ENCODE data around the gene C22orf15. TPM values are rescaled to one million over a fixed set of nuclear protein-coding genes. Genes with fewer than 3 reads are reported as not detected.

The C22orf15 gene
- total and polyA plus RNA-seq, 7 experiments from 2014 or later: 1.2 to 5.7 (median 2.3) TPM; not detected in 1

DNA sequence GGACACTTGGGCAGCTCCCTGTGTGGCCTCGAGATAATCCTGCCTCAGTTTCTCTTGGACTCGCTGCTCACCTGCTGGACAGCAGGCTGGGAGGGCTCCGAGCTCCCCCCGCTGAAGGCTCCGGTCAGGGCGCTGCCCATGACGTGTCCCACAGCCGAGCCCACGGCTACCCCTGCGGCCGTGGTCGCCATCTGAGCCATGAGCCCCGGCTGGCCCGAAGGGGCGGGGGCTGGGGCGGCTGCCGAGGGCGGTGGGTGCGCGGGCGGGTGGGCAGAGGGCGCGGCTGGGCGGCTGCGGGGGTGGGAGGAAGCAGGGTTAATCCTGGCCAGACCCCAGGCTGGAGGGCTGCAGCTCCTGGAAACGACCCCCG lies 4.5 kb downstream of the C22orf15 start:
- Histone ChIP-seq H3K27ac (ENCODE audit: low read depth, low read length) (peak overlapping the region; percentile 85), H3K27me3 (ENCODE audit: control insufficient read depth in 2 of 2, insufficient read depth in 2 of 2, low read length in 2 of 2) (no peaks in the 10 kb centered on the region), H3K4me1 (ENCODE audit: control insufficient read depth in 2 of 2, insufficient read depth in 2 of 2, low read length in 2 of 2) (peaks cover 29 to 39% of the 10 kb centered on the region in 2 donors), H3K36me3 (ENCODE audit: control insufficient read depth in 2 of 3, insufficient read depth in 3 of 3, low read length in 3 of 3) (peaks cover 0 to 12% (median 0%) of the 10 kb centered on the region in 3 experiments), H3K4me3 (ENCODE audit: low read length) (peak overlapping the region; percentile 92), H3K9me3 (ENCODE audit: control insufficient read depth in 2 of 3, low read length in 3 of 3) (no peaks in the 10 kb centered on the region)
- CTCF ChIA-PET: interaction anchor here (0.9 kb wide), 1 partner anchor 81 kb away, joined by 3 read pairs; no protein-coding TSS in a partner anchor
- no peaks in the 10 kb centered on the region for H3K9me3 Mint-ChIP-seq
- H3K4me1 Mint-ChIP-seq: peaks cover 7 to 55% (median 43%) of the 10 kb centered on the region in 7 donors
- H3K27ac Mint-ChIP-seq: peak overlapping the region in 7 of 9 donors; percentile 19 to 67 (median 45)
- H3K36me3 Mint-ChIP-seq: peaks cover 0 to 4% (median 0%) of the 10 kb centered on the region in 5 donors
- H3K4me3 Mint-ChIP-seq: peak overlapping the region; percentile 63 to 88 (median 83)
- intact Hi-C loops (cut with micrococcal nuclease): loop anchor here (1.0 to 10.0 kb wide), 5 partner anchors 16 to 142 kb away; partner anchors contain the start of gene ZNF70 (in 2 of the 2)
- POLR2A ChIA-PET: interaction anchor here (0.6 to 8.9 kb wide), 6 partner anchors 17 to 388 kb away, joined by 3 to 62 read pairs (median 5); partner anchors contain the start of genes SMARCB1 and ZNF70
- peaks cover 0 to 3% (median 0%) of the 10 kb centered on the region in 5 donors for H3K27me3 Mint-ChIP-seq
- ATAC-seq: no peak
- no peak for DNase-seq

DNA sequence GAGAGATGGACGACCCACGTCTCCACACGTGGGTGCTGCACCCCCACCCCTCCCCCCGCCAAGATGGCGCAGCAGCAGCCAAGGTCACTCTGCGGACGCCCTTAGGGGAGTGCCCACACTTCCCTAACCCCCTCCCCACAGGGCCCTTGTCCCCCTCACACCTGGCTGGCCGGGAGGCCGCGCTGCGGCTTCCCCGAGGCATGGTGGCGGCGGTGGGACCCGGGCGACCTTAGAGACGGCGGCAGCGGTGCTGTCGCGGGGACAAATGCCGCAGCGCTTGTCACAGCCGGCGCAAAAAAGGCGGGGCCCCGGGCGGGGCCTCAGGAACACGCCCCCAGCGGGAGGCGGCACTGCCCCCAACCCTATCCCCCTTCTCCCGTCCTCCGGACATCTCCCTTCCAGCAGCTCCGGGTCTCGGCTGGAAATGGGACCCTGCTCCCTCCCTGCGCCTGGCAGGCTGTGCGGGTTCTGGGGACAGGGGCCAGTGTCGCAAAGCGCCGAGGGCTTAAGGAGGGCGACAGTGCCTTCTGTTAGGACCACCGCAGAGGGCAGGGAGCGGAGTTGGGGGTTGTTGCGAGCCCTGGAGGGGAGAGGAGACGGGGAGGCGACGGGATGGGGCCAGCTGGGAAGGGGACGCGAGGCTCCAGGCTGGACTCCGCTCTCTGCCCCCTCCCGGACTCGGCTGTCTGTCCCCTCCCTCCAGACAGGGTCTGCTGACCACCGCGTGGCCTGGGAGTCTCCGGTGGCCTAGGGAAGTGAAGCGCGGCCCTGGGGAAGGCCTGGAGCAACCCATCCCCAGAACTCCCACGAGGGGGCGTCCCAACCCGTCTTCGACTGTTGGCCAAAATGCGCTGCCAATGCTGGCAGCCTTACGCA lies 5.1 kb downstream of the C22orf15 start, which contains the start of gene CHCHD10:
TSS of gene CHCHD10 (minus strand) at position 300 of the 876 bp plus-strand sequence. CDS start at position 202, 98 bp downstream.
- peaks cover 3 to 52% (median 38%) of the 10 kb centered on the region in 7 donors for H3K4me1 Mint-ChIP-seq
- peak; percentile 80 for ATAC-seq
- H3K4me3 ChIP-seq (ENCODE audit: low read length): peak within 1 kb of the TSS; percentile 92
- H3K9me3 ChIP-seq (ENCODE audit: control insufficient read depth in 2 of 3, low read length in 3 of 3): no peaks in the 10 kb centered on the region
- peaks cover 0 to 12% (median 0%) of the 10 kb centered on the region in 3 experiments for H3K36me3 ChIP-seq (ENCODE audit: control insufficient read depth in 2 of 3, insufficient read depth in 3 of 3, low read length in 3 of 3)
- intact Hi-C loops (cut with micrococcal nuclease): loop anchor here (1.0 to 10.0 kb wide), 7 partner anchors 17 to 143 kb away; partner anchors contain the start of genes DERL3 (in 2 of the 2) and ZNF70 (in 2 of the 2)
- H3K27me3 Mint-ChIP-seq: peaks cover 0 to 4% (median 0%) of the 10 kb centered on the region in 5 donors
- no peaks in the 10 kb centered on the region for H3K9me3 Mint-ChIP-seq
- H3K4me1 ChIP-seq (ENCODE audit: control insufficient read depth in 2 of 2, insufficient read depth in 2 of 2, low read length in 2 of 2): peaks cover 27 to 37% of the 10 kb centered on the region in 2 donors
- H3K27ac Mint-ChIP-seq: peak within 1 kb of the TSS in 8 of 9 donors; percentile 42 to 82 (median 64)
- peak; percentile 63 to 84 (median 75) for DNase-seq
- H3K4me3 Mint-ChIP-seq: peak within 1 kb of the TSS; percentile 63 to 88 (median 83)
- ChIA-PET CTCF (interaction anchor here (0.6 to 0.9 kb wide), 3 partner anchors 29 to 84 kb away, joined by 3 to 4 read pairs (median 3); no protein-coding TSS in a partner anchor), POLR2A (interaction anchor here (0.6 to 8.9 kb wide), 7 partner anchors 8 to 385 kb away, joined by 3 to 62 read pairs (median 5); partner anchors contain the start of genes SMARCB1 and ZNF70)
- peak within 1 kb of the TSS; percentile 85 for H3K27ac ChIP-seq (ENCODE audit: low read depth, low read length)
- peaks cover 0 to 4% (median 0%) of the 10 kb centered on the region in 5 donors for H3K36me3 Mint-ChIP-seq
- no peaks in the 10 kb centered on the region for H3K27me3 ChIP-seq (ENCODE audit: control insufficient read depth in 2 of 2, insufficient read depth in 2 of 2, low read length in 2 of 2)

DNA sequence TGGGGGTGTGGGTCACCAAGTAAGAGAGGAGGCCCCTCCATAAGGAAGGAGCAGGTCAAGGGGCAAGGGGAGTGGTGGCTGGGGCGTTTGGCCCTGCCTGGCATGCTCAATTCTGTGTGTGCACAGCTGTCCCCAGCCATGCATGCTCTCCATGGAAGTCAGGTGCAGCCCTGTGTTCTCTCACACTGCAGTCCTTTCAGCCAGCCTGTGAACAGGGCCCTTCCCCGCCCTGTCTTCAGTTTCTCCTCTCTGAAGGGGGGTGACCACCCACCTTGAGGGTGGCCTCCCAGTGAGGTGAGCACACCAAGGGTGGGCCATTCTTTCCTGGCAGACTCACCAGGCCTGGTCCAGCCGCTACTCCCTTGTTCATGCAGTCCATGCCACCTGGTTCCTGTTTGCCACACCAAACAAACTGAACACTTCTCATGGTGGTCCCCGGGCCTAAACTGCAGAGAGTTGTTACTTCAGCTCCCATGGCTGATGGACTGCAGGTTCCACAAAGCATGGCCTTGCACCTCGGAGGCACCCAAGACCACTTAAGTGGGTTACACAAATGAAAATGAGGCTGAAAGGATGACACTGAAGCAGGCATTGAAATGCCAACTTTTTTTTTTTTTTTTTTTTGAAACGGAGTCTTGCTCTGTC lies 6.7 kb downstream of the C22orf15 start:
- H3K9me3 ChIP-seq (ENCODE audit: control insufficient read depth in 2 of 3, low read length in 3 of 3): no peaks in the 10 kb centered on the region
- H3K4me3 ChIP-seq (ENCODE audit: low read length): no peak overlapping the region
- CTCF ChIA-PET: interaction anchor here (0.6 kb wide), 3 partner anchors 15 to 46 kb away, joined by 3 to 5 read pairs (median 4); no protein-coding TSS in a partner anchor
- intact Hi-C loops (cut with micrococcal nuclease): loop anchor here in 1 of 2 donors (2.0 to 10.0 kb wide), 2 partner anchors 69 to 145 kb away; partner anchors contain the start of gene DERL3
- no peak overlapping the region for H3K27ac ChIP-seq (ENCODE audit: low read depth, low read length)
- H3K36me3 ChIP-seq (ENCODE audit: control insufficient read depth in 2 of 3, insufficient read depth in 3 of 3, low read length in 3 of 3): peaks cover 0 to 12% (median 0%) of the 10 kb centered on the region in 3 experiments
- Mint-ChIP-seq H3K27me3 (peaks cover 0 to 16% (median 0%) of the 10 kb centered on the region in 5 donors), H3K4me1 (peaks cover 8 to 49% (median 31%) of the 10 kb centered on the region in 7 donors), H3K9me3 (no peaks in the 10 kb centered on the region), H3K4me3 (peak overlapping the region in 7 of 10 donors; percentile 23 to 85 (median 39)), H3K36me3 (peaks cover 0 to 4% (median 0%) of the 10 kb centered on the region in 5 donors), H3K27ac (peak overlapping the region in 2 of 9 donors; percentile 17 to 76)
- peaks cover 15 to 30% of the 10 kb centered on the region in 2 donors for H3K4me1 ChIP-seq (ENCODE audit: control insufficient read depth in 2 of 2, insufficient read depth in 2 of 2, low read length in 2 of 2)
- ATAC-seq: no peak
- DNase-seq: no peak
- POLR2A ChIA-PET: interaction anchor here (1.4 to 8.9 kb wide), 3 partner anchors 9 to 18 kb away, joined by 4 to 62 read pairs (median 5); partner anchors contain the start of genes SMARCB1 and ZNF70
- H3K27me3 ChIP-seq (ENCODE audit: control insufficient read depth in 2 of 2, insufficient read depth in 2 of 2, low read length in 2 of 2): no peaks in the 10 kb centered on the region

DNA sequence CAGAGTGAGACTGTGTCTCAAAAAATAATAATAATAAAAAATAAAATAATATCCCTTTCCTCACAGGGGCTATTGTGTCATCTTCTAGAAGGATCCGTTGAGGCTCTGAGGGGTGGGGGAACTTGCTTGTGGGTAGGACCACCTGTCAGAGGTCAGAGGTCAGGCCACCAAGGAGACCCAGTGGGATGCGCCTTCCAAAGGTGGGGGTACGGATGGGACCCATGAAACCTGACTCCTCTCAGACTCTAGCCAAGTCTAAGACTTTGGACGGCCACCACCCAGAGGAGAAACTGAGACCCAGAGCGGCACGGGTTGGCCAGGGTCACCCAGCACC lies 9.5 kb downstream of the C22orf15 start:
- H3K27me3 Mint-ChIP-seq: peaks cover 0 to 20% (median 0%) of the 10 kb centered on the region in 5 donors

DNA sequence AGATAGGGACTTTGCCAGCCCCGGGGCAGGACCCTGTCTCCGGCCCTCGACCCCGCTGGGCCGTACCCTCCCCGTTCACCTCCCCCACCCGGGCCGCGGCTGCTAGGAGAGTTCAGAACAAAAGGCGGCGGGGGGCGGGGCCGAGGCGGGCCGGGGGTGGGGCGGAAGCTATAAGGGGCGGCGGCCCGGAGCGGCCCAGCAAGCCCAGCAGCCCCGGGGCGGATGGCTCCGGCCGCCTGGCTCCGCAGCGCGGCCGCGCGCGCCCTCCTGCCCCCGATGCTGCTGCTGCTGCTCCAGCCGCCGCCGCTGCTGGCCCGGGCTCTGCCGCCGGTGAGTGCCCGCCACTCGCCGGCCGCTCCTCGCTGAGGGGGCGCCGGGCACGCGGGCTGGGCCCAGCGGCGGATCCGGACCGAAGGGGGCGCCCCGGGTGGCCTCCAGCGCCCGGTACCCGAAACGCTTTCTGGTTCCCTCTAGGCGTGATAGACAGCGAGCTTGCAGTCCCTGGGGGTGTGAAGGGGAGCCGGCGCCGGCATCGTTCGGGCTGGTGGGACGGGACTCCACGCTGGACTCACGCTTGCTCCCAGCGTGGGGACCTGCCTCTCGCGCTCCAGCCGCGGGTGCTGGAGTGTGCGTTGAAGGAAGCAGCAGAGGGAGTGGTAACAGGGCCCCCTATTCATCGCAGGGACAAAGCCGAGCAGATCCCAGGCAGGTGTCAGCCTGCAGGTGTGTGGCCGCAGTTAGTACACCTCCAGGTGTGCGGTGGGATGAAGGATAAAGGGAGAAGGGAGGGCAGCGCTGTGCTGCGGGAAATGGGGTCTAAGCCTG lies 10.1 kb downstream of the C22orf15 start, which contains the start of gene MMP11:
TSS of gene MMP11 (plus strand) at position 201 of the 825 bp plus-strand sequence. CDS start at position 223, 22 bp downstream.
- DNase-seq (peak in 8 of 9 donors; percentile 30 to 63 (median 47)), ATAC-seq (peak; percentile 66)
- H3K4me1 ChIP-seq (ENCODE audit: control insufficient read depth in 2 of 2, insufficient read depth in 2 of 2, low read length in 2 of 2): peaks cover 8 to 22% of the 10 kb centered on the region in 2 donors
- peak within 1 kb of the TSS; percentile 43 for H3K4me3 ChIP-seq (ENCODE audit: low read length)
- no peaks in the 10 kb centered on the region for H3K27me3 ChIP-seq (ENCODE audit: control insufficient read depth in 2 of 2, insufficient read depth in 2 of 2, low read length in 2 of 2)
- Mint-ChIP-seq H3K36me3 (no peaks in the 10 kb centered on the region), H3K27ac (peak within 1 kb of the TSS in 5 of 9 donors; percentile 1 to 60 (median 35)), H3K9me3 (no peaks in the 10 kb centered on the region), H3K4me3 (peak within 1 kb of the TSS; percentile 56 to 85 (median 75)), H3K4me1 (peaks cover 8 to 30% (median 20%) of the 10 kb centered on the region in 7 donors), H3K27me3 (peaks cover 0 to 20% (median 0%) of the 10 kb centered on the region in 5 donors)
- peak within 1 kb of the TSS; percentile 33 for H3K27ac ChIP-seq (ENCODE audit: low read depth, low read length)
- intact Hi-C loops (cut with micrococcal nuclease): no loop called here
- H3K36me3 ChIP-seq (ENCODE audit: control insufficient read depth in 2 of 3, insufficient read depth in 3 of 3, low read length in 3 of 3): peaks cover 0 to 3% (median 0%) of the 10 kb centered on the region in 3 experiments
- H3K9me3 ChIP-seq (ENCODE audit: control insufficient read depth in 2 of 3, low read length in 3 of 3): no peaks in the 10 kb centered on the region
- ChIA-PET CTCF (interaction anchor here (2.7 kb wide), 1 partner anchor 13 kb away, joined by 10 read pairs; the partner anchor contains the start of gene SMARCB1), POLR2A (interaction anchor here (1.7 to 8.9 kb wide), 2 partner anchors 10 to 14 kb away, joined by 4 to 62 read pairs; partner anchors contain the start of genes C22orf15 and SMARCB1)

More for the DNA sequence above, 9.5 kb downstream of the C22orf15 start:
- no peak for ATAC-seq
- Histone ChIP-seq H3K27me3 (ENCODE audit: control insufficient read depth in 2 of 2, insufficient read depth in 2 of 2, low read length in 2 of 2) (no peaks in the 10 kb centered on the region), H3K4me1 (ENCODE audit: control insufficient read depth in 2 of 2, insufficient read depth in 2 of 2, low read length in 2 of 2) (peaks cover 8 to 22% of the 10 kb centered on the region in 2 donors), H3K9me3 (ENCODE audit: control insufficient read depth in 2 of 3, low read length in 3 of 3) (no peaks in the 10 kb centered on the region), H3K36me3 (ENCODE audit: control insufficient read depth in 2 of 3, insufficient read depth in 3 of 3, low read length in 3 of 3) (peaks cover 0 to 6% (median 0%) of the 10 kb centered on the region in 3 experiments), H3K4me3 (ENCODE audit: low read length) (peak overlapping the region; percentile 43), H3K27ac (ENCODE audit: low read depth, low read length) (peak overlapping the region; percentile 33)
- ChIA-PET CTCF (interaction anchor here (1.4 to 2.7 kb wide), 2 partner anchors 14 to 77 kb away, joined by 6 to 10 read pairs; partner anchors contain the start of gene SMARCB1), POLR2A (interaction anchor here (1.7 to 8.9 kb wide), 2 partner anchors 9 to 15 kb away, joined by 4 to 62 read pairs; partner anchors contain the start of genes C22orf15 and SMARCB1)
- Mint-ChIP-seq H3K27ac (peak overlapping the region in 1 of 9 donors; percentile 43), H3K9me3 (no peaks in the 10 kb centered on the region), H3K4me1 (peaks cover 8 to 30% (median 20%) of the 10 kb centered on the region in 7 donors), H3K4me3 (peak overlapping the region; percentile 56 to 80 (median 75)), H3K36me3 (no peaks in the 10 kb centered on the region)
- intact Hi-C loops (cut with micrococcal nuclease): no loop called here
- peak in 2 of 9 donors; percentile 6 to 8 for DNase-seq

All from naive thymus-derived CD4-positive, alpha-beta T cell (primary cell).